Astrocyte (in vitro differentiated cells and primary cell): ENCODE measurements around the gene NREP. TPM values are rescaled to one million over a fixed set of nuclear protein-coding genes. Genes with fewer than 3 reads are reported as not detected.

Experiments
- DNase-seq: peaks from one replicate; pipeline ENCODE4 v3.0.0-alpha.2; 2010; ENCODE audit warnings: low read depth
- FAIRE-seq: peaks from 2 replicates; lab custom pipeline; 2011; peaks lifted over from hg19 to GRCh38; lab: Jason Lieb, UNC
- H2AFZ ChIP-seq: 2 replicates; pipeline ENCODE4 v1.6.0; 2012; ENCODE audit warnings: low read depth, low read length, inconsistent platforms
- H3K27ac ChIP-seq: 2 replicates; pipeline ENCODE4 v1.5.1; 2011; ENCODE audit warnings: low read depth, low read length, inconsistent platforms
- H3K27me3 ChIP-seq: 2 replicates; pipeline ENCODE4 v1.6.0; 2011; ENCODE audit warnings: low read length, inconsistent platforms; ENCODE audit not compliant: insufficient read depth
- H3K36me3 ChIP-seq: 2 replicates; pipeline ENCODE4 v1.5.1; 2011; ENCODE audit warnings: low read length, inconsistent platforms; ENCODE audit not compliant: insufficient read depth
- H3K4me1 ChIP-seq: 2 replicates; pipeline ENCODE4 v1.5.1; 2011; ENCODE audit warnings: low read length, inconsistent platforms; ENCODE audit not compliant: insufficient read depth
- H3K4me2 ChIP-seq: 2 replicates; pipeline ENCODE4 v1.6.0; 2012; ENCODE audit warnings: low read length, inconsistent platforms
- H3K4me3 ChIP-seq: 2 replicates; pipeline ENCODE4 v1.5.1; 2011; ENCODE audit warnings: low read depth, mild to moderate bottlenecking, low read length, inconsistent platforms; ENCODE audit not compliant: insufficient read depth
- H3K79me2 ChIP-seq: 2 replicates; pipeline ENCODE4 v1.6.0; 2012; ENCODE audit warnings: mild to moderate bottlenecking, low read length, inconsistent platforms; ENCODE audit not compliant: insufficient read depth
- H3K9ac ChIP-seq: 2 replicates; pipeline ENCODE4 v1.6.0; 2012; ENCODE audit warnings: mild to moderate bottlenecking, low read length, inconsistent platforms
- H3K9me3 ChIP-seq: 2 replicates; pipeline ENCODE4 v1.5.1; 2012; ENCODE audit warnings: low read depth, mild to moderate bottlenecking, low read length, inconsistent platforms; ENCODE audit not compliant: insufficient read depth
- H4K20me1 ChIP-seq: 2 replicates; pipeline ENCODE4 v1.6.0; 2012; ENCODE audit warnings: low read length, inconsistent platforms; ENCODE audit not compliant: insufficient read depth
- H3K27ac Mint-ChIP-seq: one replicate; pipeline ENCODE4 v1.8.0; 2021; ENCODE audit warnings: mild to moderate bottlenecking, mixed read lengths; ENCODE audit not compliant: unreplicated experiment
- H3K27me3 Mint-ChIP-seq: one replicate; pipeline ENCODE4 v1.8.0; 2021; ENCODE audit warnings: low read depth, mixed read lengths; ENCODE audit not compliant: unreplicated experiment
- H3K36me3 Mint-ChIP-seq: one replicate; pipeline ENCODE4 v1.8.0; 2021; ENCODE audit warnings: low read depth, mixed read lengths; ENCODE audit not compliant: unreplicated experiment
- H3K4me1 Mint-ChIP-seq: one replicate; pipeline ENCODE4 v1.8.0; 2021; ENCODE audit warnings: low read depth, mixed read lengths; ENCODE audit not compliant: unreplicated experiment
- H3K4me3 Mint-ChIP-seq: one replicate; pipeline ENCODE4 v1.8.0; 2021; ENCODE audit warnings: mild to moderate bottlenecking, moderate library complexity, mixed read lengths; ENCODE audit not compliant: unreplicated experiment
- H3K9me3 Mint-ChIP-seq: one replicate; pipeline ENCODE4 v1.8.0; 2021; ENCODE audit warnings: mild to moderate bottlenecking, mixed read lengths; ENCODE audit not compliant: unreplicated experiment
- EZH2 ChIP-seq: IDR thresholded peaks from 2 replicates; pipeline ENCODE4 v1.6.1; 2012; ENCODE audit warnings: mild to moderate bottlenecking, low read length, inconsistent platforms; ENCODE audit not compliant: insufficient read depth
- total RNA-seq: library from RNA; stranded (reverse); gene quantifications from 2 replicates; pipeline ENCODE4 v1.2.1, GENCODE V29; 2021
- TF ChIP-seq, protein P1 (sequence below): IDR thresholded peaks from 2 replicates; pipeline ENCODE4 v1.5.1; 2011; ENCODE audit warnings: low read depth, mild to moderate bottlenecking, inconsistent platforms, low read length, moderate library complexity; ENCODE audit not compliant: insufficient read depth

Gene NREP
- total RNA-seq, 1 donor from 2014 or later, result 185 TPM

DNA sequence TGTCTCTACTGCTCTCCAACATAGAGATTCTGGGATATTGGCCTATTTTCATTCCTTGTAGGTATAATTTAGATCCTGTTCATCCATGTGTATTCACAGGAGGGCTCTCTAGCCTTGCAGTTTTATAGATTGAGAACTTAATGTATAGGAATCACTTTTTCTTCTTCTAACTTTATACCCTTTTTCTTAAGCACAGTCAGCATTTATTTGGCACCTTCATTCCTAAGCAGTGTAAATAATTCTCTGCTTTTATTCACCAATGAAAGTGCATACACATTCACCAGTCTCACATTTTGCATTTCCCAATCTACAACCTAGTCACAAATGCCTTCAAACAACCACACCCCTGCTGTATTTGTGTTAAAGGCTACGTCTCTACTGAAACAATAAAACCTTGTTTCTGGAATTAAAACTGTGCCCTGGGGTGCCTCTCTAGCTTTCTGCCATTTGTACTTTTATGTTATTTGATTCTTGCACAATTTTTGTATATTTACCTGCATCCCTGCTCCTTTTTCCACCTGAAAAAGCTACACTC, 49.3 kb downstream of the NREP start:
- Histone ChIP-seq H2AFZ (no peak overlapping the region), H3K27ac (no peak overlapping the region), H3K27me3 (no peaks in the 10 kb centered on the region), H3K79me2 (no peaks in the 10 kb centered on the region), H3K9ac (no peak overlapping the region), H4K20me1 (no peaks in the 10 kb centered on the region), H3K4me3 (no peak overlapping the region), H3K36me3 (no peaks in the 10 kb centered on the region), H3K4me2 (no peak overlapping the region), H3K4me1 (no peaks in the 10 kb centered on the region), H3K9me3 (no peaks in the 10 kb centered on the region)
- H3K36me3 Mint-ChIP-seq, result no peaks in the 10 kb centered on the region
- no peaks in the 10 kb centered on the region for H3K27me3 Mint-ChIP-seq
- TF ChIP-seq EZH2, result no peak
- TF ChIP-seq, protein P1, sequence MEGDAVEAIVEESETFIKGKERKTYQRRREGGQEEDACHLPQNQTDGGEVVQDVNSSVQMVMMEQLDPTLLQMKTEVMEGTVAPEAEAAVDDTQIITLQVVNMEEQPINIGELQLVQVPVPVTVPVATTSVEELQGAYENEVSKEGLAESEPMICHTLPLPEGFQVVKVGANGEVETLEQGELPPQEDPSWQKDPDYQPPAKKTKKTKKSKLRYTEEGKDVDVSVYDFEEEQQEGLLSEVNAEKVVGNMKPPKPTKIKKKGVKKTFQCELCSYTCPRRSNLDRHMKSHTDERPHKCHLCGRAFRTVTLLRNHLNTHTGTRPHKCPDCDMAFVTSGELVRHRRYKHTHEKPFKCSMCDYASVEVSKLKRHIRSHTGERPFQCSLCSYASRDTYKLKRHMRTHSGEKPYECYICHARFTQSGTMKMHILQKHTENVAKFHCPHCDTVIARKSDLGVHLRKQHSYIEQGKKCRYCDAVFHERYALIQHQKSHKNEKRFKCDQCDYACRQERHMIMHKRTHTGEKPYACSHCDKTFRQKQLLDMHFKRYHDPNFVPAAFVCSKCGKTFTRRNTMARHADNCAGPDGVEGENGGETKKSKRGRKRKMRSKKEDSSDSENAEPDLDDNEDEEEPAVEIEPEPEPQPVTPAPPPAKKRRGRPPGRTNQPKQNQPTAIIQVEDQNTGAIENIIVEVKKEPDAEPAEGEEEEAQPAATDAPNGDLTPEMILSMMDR, result no peak
- no peaks in the 10 kb centered on the region for H3K4me1 Mint-ChIP-seq
- H3K4me3 Mint-ChIP-seq, result no peak overlapping the region
- FAIRE-seq (peak; percentile 13), DNase-seq (no peak)
- H3K9me3 Mint-ChIP-seq, result no peaks in the 10 kb centered on the region
- no peak overlapping the region for H3K27ac Mint-ChIP-seq

DNA sequence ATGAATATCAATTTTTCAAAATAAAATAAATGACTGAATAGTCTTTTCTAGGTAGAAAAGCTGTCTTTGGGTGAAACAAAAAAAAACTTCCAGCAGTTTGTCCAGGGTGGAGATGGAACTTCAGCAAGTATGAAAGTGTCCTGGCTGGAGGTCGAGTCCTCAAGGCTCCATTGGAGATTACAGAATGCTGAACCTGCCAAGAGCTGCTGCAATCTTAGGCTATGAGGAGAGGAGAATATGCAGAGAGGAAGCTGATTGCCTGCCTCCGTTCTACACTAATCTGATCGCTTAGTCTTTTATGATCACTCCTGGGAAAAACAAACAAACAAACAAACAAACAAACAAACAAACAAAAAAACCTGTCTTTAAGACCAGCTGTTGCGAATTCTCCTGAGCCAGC, 50.6 kb downstream of the NREP start:
- Histone ChIP-seq H3K4me1 (no peaks in the 10 kb centered on the region), H2AFZ (no peak overlapping the region), H3K4me2 (no peak overlapping the region), H3K27ac (no peak overlapping the region), H3K9ac (no peak overlapping the region), H3K4me3 (no peak overlapping the region), H3K27me3 (no peaks in the 10 kb centered on the region), H3K9me3 (no peaks in the 10 kb centered on the region), H3K79me2 (no peaks in the 10 kb centered on the region), H4K20me1 (no peaks in the 10 kb centered on the region), H3K36me3 (no peaks in the 10 kb centered on the region)
- DNase-seq (no peak), FAIRE-seq (no peak)
- Mint-ChIP-seq H3K27me3 (no peaks in the 10 kb centered on the region), H3K27ac (no peak overlapping the region), H3K4me3 (no peak overlapping the region), H3K4me1 (no peaks in the 10 kb centered on the region), H3K9me3 (no peaks in the 10 kb centered on the region), H3K36me3 (no peaks in the 10 kb centered on the region)
- no peak for TF ChIP-seq EZH2
- TF ChIP-seq, protein P1, result no peak

DNA sequence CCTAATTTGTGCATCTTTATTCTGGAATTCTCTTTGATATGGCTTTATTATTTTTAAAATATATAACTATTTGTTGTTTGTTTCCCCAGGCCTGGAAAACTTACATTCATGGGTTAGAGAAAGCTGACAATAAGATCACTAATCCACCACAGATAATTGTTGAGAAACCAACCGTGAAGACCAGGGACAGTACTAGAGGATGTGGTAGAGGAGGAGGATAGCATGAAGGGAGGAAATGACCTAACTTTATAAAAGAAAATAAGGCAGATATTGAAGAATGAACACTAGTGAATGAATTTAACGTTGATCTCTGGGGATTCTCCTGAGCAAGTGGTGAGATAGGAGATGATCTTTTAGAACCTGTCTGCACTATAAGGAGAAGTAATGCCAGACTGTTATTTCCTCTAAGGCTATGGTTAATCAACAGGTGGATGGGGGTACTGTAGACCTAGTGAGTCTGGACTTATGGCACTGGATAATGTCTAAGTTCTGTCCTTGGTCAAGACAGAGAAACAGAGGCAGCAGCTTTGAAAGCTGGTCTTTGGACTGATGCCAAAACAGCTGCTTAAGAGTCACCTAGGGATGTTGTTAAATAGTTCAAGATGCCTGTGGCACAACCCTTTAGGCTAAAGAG, 52.4 kb downstream of the NREP start:
- Histone ChIP-seq H3K4me3 (no peak overlapping the region), H3K9me3 (no peaks in the 10 kb centered on the region), H2AFZ (no peak overlapping the region), H3K27me3 (no peaks in the 10 kb centered on the region), H3K79me2 (no peaks in the 10 kb centered on the region), H3K27ac (no peak overlapping the region), H3K36me3 (no peaks in the 10 kb centered on the region), H3K9ac (no peak overlapping the region), H3K4me1 (no peaks in the 10 kb centered on the region), H4K20me1 (no peaks in the 10 kb centered on the region), H3K4me2 (no peak overlapping the region)
- DNase-seq (no peak), FAIRE-seq (no peak)
- Mint-ChIP-seq H3K9me3 (no peaks in the 10 kb centered on the region), H3K36me3 (no peaks in the 10 kb centered on the region), H3K4me1 (peaks cover 2% of the 10 kb centered on the region), H3K27ac (no peak overlapping the region), H3K27me3 (no peaks in the 10 kb centered on the region), H3K4me3 (no peak overlapping the region)
- TF ChIP-seq EZH2, result no peak
- TF ChIP-seq, protein P1, result no peak
